GM13976 (cell line): ENCODE data around the gene DNAJB8.

Experiments used
- DNase-seq: peaks from one replicate; pipeline ENCODE4 v3.0.0; 2012; ENCODE audit warnings: low spot score
- CTCF ChIP-seq: IDR thresholded peaks from 2 replicates; pipeline ENCODE4 v1.5.1; 2012; ENCODE audit warnings: borderline replicate concordance, mild to moderate bottlenecking; ENCODE audit not compliant: insufficient read depth; ENCODE audit errors: extremely low read depth, missing control alignments, control extremely low read depth
- in situ Hi-C: fragments of 300-500 bp; cut with MboI; formaldehyde crosslinking; loops from one replicate; pipeline ENCODE4 v1.12.0; 2022; ENCODE audit warnings: low sequenced_read_pairs, mixed read lengths, inconsistent platforms; ENCODE audit not compliant: unreplicated experiment

The DNAJB8 gene

DNA sequence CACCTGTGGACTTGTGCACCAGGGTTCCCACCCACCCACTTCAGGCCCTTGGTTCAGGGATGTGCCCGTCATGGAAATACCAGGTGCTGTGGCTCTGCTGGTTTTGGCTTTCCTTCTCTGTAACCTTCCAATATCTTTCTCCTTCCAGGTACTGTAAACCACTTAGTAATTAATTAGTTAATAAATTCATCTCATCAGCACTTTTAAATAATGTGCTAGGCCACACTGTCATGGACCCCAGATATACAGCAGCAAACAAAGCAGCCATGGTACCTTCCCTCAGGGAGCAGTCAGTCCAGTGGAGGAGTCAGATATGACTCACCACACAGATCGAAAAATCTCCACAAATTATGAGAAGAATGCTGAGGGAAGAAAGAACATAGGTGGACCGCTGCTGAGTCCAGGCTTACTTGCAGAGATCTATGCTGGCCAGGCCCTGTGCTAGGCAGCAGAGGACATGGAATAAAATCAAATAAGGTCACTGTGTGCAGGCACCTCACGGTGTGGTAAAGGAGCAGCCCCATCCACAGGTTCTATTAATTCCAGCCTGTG is 33.1 kb upstream of the DNAJB8 start:
- DNase-seq, result no peak
- no peak for TF ChIP-seq CTCF
- in situ Hi-C loops, result loop anchor here (10.0 kb wide), 1 partner anchor 75 kb away; no protein-coding TSS in a partner anchor

DNA sequence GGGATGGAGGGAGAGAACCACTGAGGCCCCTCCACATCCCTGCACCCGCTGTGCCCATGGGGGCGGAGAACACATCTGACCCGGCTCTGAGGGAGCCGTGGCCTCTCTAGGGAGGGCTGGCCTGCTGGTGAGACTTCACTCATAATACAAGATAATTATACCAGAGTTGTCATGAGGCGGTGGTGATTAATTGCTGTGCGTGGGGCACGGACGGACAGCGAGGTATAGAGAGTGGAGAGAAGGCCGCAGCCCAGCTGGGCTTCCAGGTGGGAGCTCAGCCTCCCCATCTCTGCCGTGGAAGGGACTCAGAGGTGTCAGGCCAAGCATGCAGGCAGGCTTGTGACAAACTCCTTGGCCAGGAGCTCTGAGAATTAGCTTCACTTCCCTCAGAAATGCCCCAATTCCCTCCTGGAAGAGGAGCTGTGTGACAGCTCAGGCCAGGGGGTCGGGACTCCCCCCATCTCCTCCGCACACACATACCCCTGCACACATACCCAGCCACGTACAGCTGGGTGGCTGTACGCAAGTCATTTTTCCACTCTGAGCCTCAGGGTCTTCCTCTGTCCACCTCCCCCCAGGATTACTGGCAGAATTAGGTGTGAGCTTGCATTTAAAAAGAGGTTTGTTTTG is 32.3 kb upstream of the DNAJB8 start:
- in situ Hi-C loops, result loop anchor here (10.0 kb wide), 1 partner anchor 74 kb away; no protein-coding TSS in a partner anchor
- DNase-seq, result no peak
- TF ChIP-seq CTCF, result no peak

DNA sequence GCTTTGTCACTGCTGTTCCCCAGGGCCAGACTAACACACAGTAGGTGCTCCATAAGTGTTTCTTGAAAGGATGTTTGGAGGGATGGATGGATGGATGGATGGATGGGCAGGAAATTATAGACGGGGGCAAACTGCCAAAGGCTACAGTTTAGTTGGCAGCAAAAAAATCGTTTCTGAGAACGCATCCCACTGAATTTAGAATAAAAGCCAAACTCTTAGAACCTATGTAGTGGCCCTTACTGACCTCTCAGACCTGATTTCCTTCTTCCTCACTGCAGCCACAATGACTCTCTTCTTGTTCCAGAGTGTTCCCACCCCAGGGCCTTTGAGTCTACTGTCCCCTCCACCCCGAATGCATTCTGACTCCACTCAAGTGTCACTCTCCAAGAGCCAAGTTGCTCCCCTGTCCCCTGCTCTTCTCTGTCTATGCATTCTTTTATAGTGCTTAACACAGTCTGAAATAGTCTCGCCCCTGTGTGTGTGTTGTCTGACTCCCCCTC is 31.5 kb upstream of the DNAJB8 start:
- in situ Hi-C loops, result loop anchor here (10.0 kb wide), 1 partner anchor 73 kb away; no protein-coding TSS in a partner anchor
- no peak for TF ChIP-seq CTCF
- DNase-seq, result no peak

DNA sequence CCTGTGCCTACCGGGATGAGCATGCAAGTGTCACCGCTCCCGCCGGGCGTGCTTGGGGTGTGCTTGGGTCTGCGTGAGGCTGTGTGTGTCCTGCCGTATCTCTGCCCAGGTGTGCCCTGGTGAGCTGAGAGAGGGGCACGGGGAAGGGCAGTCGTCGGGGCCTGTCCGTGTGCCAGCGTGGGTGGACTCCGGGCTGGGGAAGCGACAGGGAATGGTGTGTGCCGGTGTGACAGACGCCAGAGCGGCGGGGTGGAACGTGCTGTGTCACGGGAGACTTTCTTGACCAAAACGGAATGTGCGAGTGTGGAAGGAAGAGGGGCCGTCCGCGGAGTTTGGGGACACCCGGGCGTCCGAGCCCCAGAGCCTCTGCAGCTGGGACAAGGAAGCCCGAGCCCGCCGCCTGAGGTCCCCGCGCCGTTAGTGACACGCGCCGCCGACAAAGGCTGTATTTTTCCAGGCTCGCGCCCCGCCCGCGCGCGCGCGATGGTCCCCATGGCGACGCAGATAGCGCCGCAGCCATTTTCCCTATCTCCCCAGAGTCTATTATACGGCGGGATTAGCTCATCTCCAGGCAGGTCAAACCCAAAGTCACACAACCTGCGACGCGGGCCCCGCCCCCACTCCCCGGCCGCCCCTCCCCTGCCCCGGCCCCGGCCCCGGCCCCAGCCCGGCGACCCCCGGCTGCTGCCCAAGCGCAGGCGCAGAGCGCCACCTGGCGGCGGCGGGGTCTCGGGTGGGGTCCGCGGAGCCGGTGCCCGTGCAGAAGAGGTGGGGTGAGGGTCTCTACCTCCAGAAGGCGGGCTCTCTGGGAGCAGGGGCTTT is 30.8 kb upstream of the DNAJB8 start:
- DNase-seq, result peak; percentile 84
- in situ Hi-C loops, result loop anchor here (10.0 kb wide), 1 partner anchor 73 kb away; no protein-coding TSS in a partner anchor
- TF ChIP-seq CTCF, result peak; percentile 66

DNA sequence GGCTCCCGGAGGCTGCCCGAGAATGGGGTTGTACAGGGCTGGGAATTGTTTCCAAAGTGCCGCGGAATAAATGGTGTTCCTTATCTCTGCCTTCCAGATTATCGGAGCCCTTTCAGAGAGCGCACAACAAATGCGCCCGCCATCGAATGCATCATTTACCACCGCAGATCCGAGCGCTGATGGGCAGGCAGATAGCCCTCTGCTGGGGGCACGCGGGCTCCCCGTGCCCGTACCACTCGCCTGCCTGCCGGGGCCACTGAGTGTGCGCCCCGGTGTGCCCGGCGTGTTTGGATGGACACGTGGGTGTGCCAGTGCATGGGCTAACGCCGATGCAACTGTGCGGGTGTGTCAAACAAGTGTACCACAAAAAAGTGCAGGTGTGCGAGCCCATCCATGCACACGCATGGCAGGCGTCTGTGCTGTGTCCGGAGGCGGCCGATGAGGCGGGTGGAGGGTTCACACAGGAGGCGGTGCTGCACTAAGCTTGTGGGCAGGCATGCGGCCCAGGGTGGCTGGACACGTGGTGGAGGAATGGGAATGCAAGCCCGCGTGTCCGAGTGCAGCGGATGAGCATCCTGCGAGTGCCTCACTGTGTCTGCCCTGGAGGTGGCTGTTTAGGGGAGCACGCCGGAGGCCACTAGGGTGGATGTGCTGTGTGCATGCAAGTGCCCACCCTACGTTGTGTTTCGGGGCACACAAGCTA is 30.1 kb upstream of the DNAJB8 start:
- in situ Hi-C loops, result loop anchor here (10.0 kb wide), 1 partner anchor 72 kb away; no protein-coding TSS in a partner anchor
- TF ChIP-seq CTCF, result no peak
- no peak for DNase-seq

- no peak for DNase-seq
- TF ChIP-seq CTCF, result no peak
- in situ Hi-C loops, result loop anchor here (10.0 kb wide), 1 partner anchor 71 kb away; no protein-coding TSS in a partner anchor
These were observed 29.4 kb upstream of the DNAJB8 start for GRCh38 chr3:128496019-128496601.
